Right lobe of liver (tissue), 6 donors: Measurements from ENCODE around the gene PAX3. TPM values are rescaled to one million over a fixed set of nuclear protein-coding genes. Genes with fewer than 3 reads are reported as not detected.

Experiments used
- ATAC-seq, 4 donors: fragments of 200-7000 bp; cut with Tn5 transposase; one replicate each; pipeline ENCODE4 v1.9.1; 2020; ENCODE audit warnings: mild to moderate bottlenecking in 4 of 4, moderate library complexity in 4 of 4
- DNase-seq, 3 donors: peaks; one replicate each; pipeline ENCODE4 v3.0.0-alpha.2; 2020
- H3K27ac ChIP-seq, 3 donors: fragments of 200-600 bp; one replicate each; pipeline ENCODE4 v1.8.0; 2022
- H3K27me3 ChIP-seq, 2 donors: fragments of 200-600 bp; one replicate each; pipeline ENCODE4 v1.8.0; 2022
- H3K36me3 ChIP-seq, 4 donors: fragments of 200-600 bp; sonication (generic) in 1 of 4; one replicate each; pipeline versions ENCODE4 v1.5.1 to v1.8.0; 2017 to 2022; ENCODE audit warnings: control low read depth in 1 of 4
- H3K4me1 ChIP-seq, 4 donors: fragments of 200-600 bp; sonication (generic) in 1 of 4; one replicate each; pipeline versions ENCODE4 v1.5.1 to v1.8.0; 2017 to 2022; ENCODE audit warnings: control low read depth in 1 of 4
- H3K4me3 ChIP-seq, 3 donors: fragments of 200-600 bp; one replicate each; pipeline ENCODE4 v1.8.0; 2022
- H3K9me3 ChIP-seq, 4 donors: fragments of 200-600 bp; sonication (generic) in 1 of 4; one replicate each; pipeline versions ENCODE4 v1.5.1 to v1.8.0; 2017 to 2022; ENCODE audit warnings: control low read depth in 1 of 4
- POLR2A ChIP-seq: fragments of 450-650 bp; IDR thresholded peaks from one replicate; pipeline ENCODE4 v1.6.1; 2017; ENCODE audit warnings: antibody characterized with exemption, mild to moderate bottlenecking
- WGBS: methylation state at CpG from one replicate; pipeline ENCODE4 v1.1.6; 2018; ENCODE audit warnings: low coverage, low lambda C conversion rate; ENCODE audit not compliant: insufficient coverage; ENCODE audit errors: missing lambda C conversion rate; 5-methylcytosine and 5-hydroxymethylcytosine counted together
- intact Hi-C, 2 donors: fragments of 100-400 bp; cut with DNase I; formaldehyde crosslinking; loops; one replicate each; pipeline versions ENCODE4 v1.11.2 to v1.14.1; 2022
- total RNA-seq, 6 experiments: library from RNA; depleted of rRNA in 2 of 6; stranded (reverse); fragments of >200 nt in 2 of 6; fragmentation: NEBNext Ultra II Directional in 3 of 6; extraction: Animal tissue kit (Norgen Biotek cat#: 25700) in 3 of 6; gene quantifications; one replicate each; pipeline versions ENCODE4 v1.1.0 to v1.2.4, GENCODE V29; 2016 to 2023
- TF ChIP-seq, protein P1 (sequence below), 4 donors: fragments of 200-600 bp in 3 of 4; fragments of 450-650 bp in 1 of 4; IDR thresholded peaks; one replicate each; pipeline versions ENCODE4 v1.5.1 to v1.8.0; 2016 to 2022; ENCODE audit warnings: antibody characterized with exemption in 4 of 4, mild to moderate bottlenecking in 2 of 4
- donor health status: DM: no; HTN: yes; CAD: no.
- donor health status: DM: no; HTN: no; CAD: no.
- donor health status: DM: no; HTN: no; CAD: no.
- donor health status: DM: no; HTN: yes; CAD: no.
- donor health status: DM: no; HTN: yes; CAD: no.

Gene PAX3
- total RNA-seq, 6 experiments from 2014 or later: not detected

DNA sequence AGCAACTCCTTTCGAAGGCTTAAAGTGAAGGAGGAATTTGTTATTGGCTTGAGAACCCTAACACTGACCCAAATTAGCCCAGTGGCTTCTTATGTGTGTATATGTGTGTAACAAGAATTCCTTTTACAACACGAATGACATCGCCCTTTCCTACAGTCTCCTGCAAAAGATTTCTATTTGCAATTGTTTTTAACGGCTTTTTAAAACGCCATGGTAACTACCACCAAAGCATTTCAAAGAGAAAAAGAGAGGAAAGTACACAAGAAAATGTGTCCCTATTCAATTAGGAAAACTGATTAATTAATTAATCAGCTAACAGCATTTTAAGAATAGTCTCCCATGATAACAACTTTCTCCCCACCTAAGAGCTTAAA is 58.1 kb downstream of the PAX3 start:
- intact Hi-C loops: no loop called here
- Histone ChIP-seq H3K9me3 (no peaks in the 10 kb centered on the region), H3K27me3 (no peaks in the 10 kb centered on the region), H3K4me1 (peaks cover 0 to 3% (median 0%) of the 10 kb centered on the region in 4 donors), H3K4me3 (no peak overlapping the region), H3K36me3 (no peaks in the 10 kb centered on the region), H3K27ac (no peak overlapping the region)
- ATAC-seq (no peak), DNase-seq (no peak)
- TF ChIP-seq, protein P1, sequence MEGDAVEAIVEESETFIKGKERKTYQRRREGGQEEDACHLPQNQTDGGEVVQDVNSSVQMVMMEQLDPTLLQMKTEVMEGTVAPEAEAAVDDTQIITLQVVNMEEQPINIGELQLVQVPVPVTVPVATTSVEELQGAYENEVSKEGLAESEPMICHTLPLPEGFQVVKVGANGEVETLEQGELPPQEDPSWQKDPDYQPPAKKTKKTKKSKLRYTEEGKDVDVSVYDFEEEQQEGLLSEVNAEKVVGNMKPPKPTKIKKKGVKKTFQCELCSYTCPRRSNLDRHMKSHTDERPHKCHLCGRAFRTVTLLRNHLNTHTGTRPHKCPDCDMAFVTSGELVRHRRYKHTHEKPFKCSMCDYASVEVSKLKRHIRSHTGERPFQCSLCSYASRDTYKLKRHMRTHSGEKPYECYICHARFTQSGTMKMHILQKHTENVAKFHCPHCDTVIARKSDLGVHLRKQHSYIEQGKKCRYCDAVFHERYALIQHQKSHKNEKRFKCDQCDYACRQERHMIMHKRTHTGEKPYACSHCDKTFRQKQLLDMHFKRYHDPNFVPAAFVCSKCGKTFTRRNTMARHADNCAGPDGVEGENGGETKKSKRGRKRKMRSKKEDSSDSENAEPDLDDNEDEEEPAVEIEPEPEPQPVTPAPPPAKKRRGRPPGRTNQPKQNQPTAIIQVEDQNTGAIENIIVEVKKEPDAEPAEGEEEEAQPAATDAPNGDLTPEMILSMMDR (IDR thresholded peaks at IDR 0.05): no peak
- WGBS: 10% methylated on average over 5 of the region's 5 CpGs

DNA sequence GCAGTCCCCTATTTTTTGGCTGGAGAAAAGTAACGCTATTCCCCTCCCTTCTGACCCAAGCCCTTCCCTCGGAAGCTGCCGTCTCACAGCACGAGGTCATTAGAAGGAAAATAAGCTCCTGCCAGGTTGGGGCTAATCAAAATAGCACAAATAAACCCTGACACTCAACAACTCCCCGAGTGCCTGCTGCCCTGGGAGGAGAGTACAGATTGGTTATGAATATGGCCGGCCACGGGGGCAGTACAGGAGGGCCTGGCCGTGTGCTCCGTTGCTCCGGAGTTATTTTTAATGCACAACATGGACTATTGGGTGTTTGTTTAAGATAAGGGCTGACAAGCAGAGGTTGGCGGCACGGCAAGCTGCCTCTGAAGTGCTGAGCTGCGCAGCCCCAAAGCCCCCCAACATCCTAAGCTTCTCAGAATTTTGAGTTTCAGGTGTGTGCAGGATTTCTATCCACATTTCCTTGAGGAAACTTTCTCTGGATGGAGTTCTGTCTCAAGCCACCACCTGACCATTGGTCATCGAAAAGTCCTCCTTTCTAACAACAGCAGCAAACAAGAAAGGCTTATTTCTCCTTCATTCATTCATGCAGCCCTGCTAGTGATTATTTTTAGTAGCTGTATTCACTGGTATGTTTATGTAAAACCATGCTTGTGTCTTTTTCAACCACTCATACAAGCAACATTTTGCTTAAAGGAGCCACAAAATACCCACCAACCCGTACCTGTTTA is 58.7 kb downstream of the PAX3 start:
- ATAC-seq (peak in 3 of 4 donors; percentile 30 to 53 (median 33)), DNase-seq (no peak)
- 5% methylated on average over 15 of the region's 15 CpGs for WGBS

DNA sequence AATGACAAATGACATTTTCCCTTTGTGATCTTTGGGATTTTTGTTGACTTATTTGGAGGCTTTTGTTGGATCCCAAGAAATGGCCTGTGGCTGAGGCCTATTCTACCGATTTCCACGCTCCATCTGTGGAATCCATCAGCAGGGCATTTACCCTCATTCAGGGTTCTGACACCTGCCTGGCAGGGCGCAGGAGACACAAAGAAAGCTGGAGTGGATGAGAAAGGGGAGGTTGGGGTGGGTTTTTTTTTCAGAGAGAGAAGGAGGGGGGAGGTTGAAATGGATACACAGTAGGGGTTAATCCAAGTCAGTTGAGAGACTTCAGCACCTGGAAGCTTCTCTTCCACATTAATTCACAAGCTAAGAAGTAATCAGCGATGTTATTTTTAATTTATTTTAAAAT is 59.7 kb downstream of the PAX3 start:
- DNase-seq (no peak), ATAC-seq (no peak)
- no peaks in the 10 kb centered on the region for H3K36me3 ChIP-seq
- TF ChIP-seq, protein P1 (IDR thresholded peaks at IDR 0.05): no peak
- TF ChIP-seq POLR2A: no peak
- no peaks in the 10 kb centered on the region for H3K27me3 ChIP-seq
- WGBS: 15% methylated on average over 4 of the region's 4 CpGs
- no peak overlapping the region for H3K27ac ChIP-seq
- no peaks in the 10 kb centered on the region for H3K9me3 ChIP-seq
- peaks cover 0 to 3% (median 0%) of the 10 kb centered on the region in 4 donors for H3K4me1 ChIP-seq
- intact Hi-C loops: no loop called here
- H3K4me3 ChIP-seq: no peak overlapping the region

More for the DNA sequence above, 58.7 kb downstream of the PAX3 start:
- Histone ChIP-seq H3K27me3 (no peaks in the 10 kb centered on the region), H3K4me1 (peaks cover 0 to 3% (median 0%) of the 10 kb centered on the region in 4 donors), H3K9me3 (no peaks in the 10 kb centered on the region), H3K4me3 (no peak overlapping the region), H3K27ac (no peak overlapping the region), H3K36me3 (no peaks in the 10 kb centered on the region)
- intact Hi-C loops: no loop called here
- no peak for TF ChIP-seq POLR2A
- TF ChIP-seq, protein P1 (IDR thresholded peaks at IDR 0.05): no peak

DNA sequence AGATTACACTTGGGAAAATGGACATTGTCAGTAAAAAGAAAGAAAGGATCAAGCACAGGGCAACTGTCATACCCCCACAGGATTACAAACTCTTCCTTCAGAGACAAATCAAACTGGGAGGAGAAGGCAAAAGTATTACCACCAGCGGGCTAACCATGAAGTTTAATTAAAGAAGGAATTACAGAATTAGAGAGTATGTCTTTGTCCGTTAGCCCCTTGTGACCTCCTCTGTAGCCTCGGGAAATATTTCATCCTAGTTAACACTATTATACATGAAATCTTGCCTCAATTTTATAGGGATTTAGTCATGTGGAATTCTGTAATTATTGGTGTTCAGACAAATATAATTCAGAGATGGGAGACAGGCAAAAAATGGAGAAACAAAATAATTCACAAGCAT is 60.7 kb downstream of the PAX3 start:
- no peak for ATAC-seq
- intact Hi-C loops: no loop called here
- TF ChIP-seq, protein P1 (IDR thresholded peaks at IDR 0.05): no peak
- TF ChIP-seq POLR2A: no peak
- Histone ChIP-seq H3K9me3 (no peaks in the 10 kb centered on the region), H3K27ac (no peak overlapping the region), H3K36me3 (no peaks in the 10 kb centered on the region), H3K4me1 (peaks cover 0 to 3% (median 0%) of the 10 kb centered on the region in 4 donors), H3K27me3 (no peaks in the 10 kb centered on the region), H3K4me3 (no peak overlapping the region)
- WGBS: 60% methylated on average over 3 of the region's 3 CpGs
- DNase-seq: no peak

DNA sequence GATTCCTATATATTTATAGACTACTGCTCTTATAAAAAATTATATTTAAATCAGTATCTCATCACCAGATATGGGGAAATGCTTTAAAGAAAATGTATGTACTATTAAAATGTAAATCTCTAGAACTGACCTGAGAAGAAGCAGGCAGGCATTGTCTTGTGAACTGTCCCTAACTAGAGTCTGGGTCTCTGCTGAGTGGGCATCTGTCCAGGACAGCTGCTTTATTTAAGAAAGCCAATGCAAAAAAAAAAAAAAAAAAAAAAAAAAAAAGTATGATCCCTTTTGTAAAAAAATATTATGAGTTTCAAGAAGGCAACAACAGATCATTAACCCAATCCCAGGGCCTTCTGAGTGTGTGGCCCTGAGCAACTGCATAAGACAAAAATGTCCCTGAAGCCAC is 66.0 kb downstream of the PAX3 start:
- H3K27me3 ChIP-seq: no peaks in the 10 kb centered on the region
- no peak for TF ChIP-seq POLR2A
- intact Hi-C loops: no loop called here
- H3K9me3 ChIP-seq: no peaks in the 10 kb centered on the region
- DNase-seq: no peak
- no peak overlapping the region for H3K27ac ChIP-seq
- no peaks in the 10 kb centered on the region for H3K4me1 ChIP-seq
- no peak overlapping the region for H3K4me3 ChIP-seq
- H3K36me3 ChIP-seq: no peaks in the 10 kb centered on the region
- ATAC-seq: no peak
